Measurements from ENCODE around the gene ZNF263. TPM values are rescaled to one million over a fixed set of nuclear protein-coding genes. Genes with fewer than 3 reads are reported as not detected.

The ZNF263 gene
- total and polyA plus RNA-seq, 2 donors (not counting 1 experiment from before 2014, with no cell fraction given) = 24.7 to 46.0 TPM

GRCh38 chr16:3254309-3254708 is 29.0 kb upstream of the ZNF263 start:
- Mint-ChIP-seq H3K4me3 (no peak overlapping the region), H3K27ac (no peak overlapping the region), H3K27me3 (peaks cover 25% of the 10 kb centered on the region), H3K4me1 (no peaks in the 10 kb centered on the region), H3K9me3 (ENCODE audit: insufficient read depth) (no peaks in the 10 kb centered on the region)
- ATAC-seq (ENCODE audit: low read depth) (no peak), DNase-seq (no peak)
- ChIA-PET POLR2A (interaction anchor here (0.8 kb wide), 1 partner anchor 10 kb away, joined by 4 read pairs; no protein-coding TSS in a partner anchor), CTCF (no interaction called here)
- no peak for TF ChIP-seq EZH2 (IDR thresholded peaks at IDR 0.05; ENCODE audit: borderline replicate concordance, insufficient read depth, low read depth, low read length, poor library complexity, severe bottlenecking)
- TF ChIP-seq CTCF (IDR thresholded peaks at IDR 0.05) = no peak
- intact Hi-C loops (cut with micrococcal nuclease) = no loop called here
- H3K4me2 ChIP-seq (replicated peaks; ENCODE audit: low read depth, low read length, poor library complexity, severe bottlenecking) = no peak overlapping the region
- peaks cover 0 to 15% (median 3%) of the 10 kb centered on the region in 4 experiments for H3K27me3 ChIP-seq (replicated peaks in 1 of 4; ENCODE audit: control extremely low read depth in 1 of 4, control insufficient read depth in 3 of 4, insufficient read depth in 4 of 4, low read length in 3 of 4)
- no peak overlapping the region for H3K4me3 ChIP-seq (ENCODE audit: control extremely low read depth in 1 of 5, extremely low read depth in 1 of 5, insufficient read depth in 1 of 5, low read depth in 2 of 5, low read length in 4 of 5)
- H3K4me1 ChIP-seq (ENCODE audit: control insufficient read depth in 2 of 2, insufficient read depth in 2 of 2, low read length in 2 of 2) = no peaks in the 10 kb centered on the region
- WGBS (ENCODE audit: insufficient coverage) = 63% methylated on average over 32 of the region's 35 CpGs
- H3K36me3 ChIP-seq (replicated peaks in 1 of 2; ENCODE audit: control extremely low read depth in 1 of 2, control insufficient read depth in 1 of 2, extremely low read depth in 1 of 2, insufficient read depth in 2 of 2, low read length in 1 of 2) = no peaks in the 10 kb centered on the region
- no peak overlapping the region for H3K27ac ChIP-seq (ENCODE audit: low read length in 2 of 2)
- peaks cover 0 to 5% (median 0%) of the 10 kb centered on the region in 3 donors for H3K9me3 ChIP-seq (ENCODE audit: control extremely low read depth in 1 of 3, control insufficient read depth in 2 of 3, insufficient read depth in 1 of 3, low read length in 2 of 3)
- H3K79me2 ChIP-seq (ENCODE audit: control insufficient read depth, insufficient read depth, low read length) = no peaks in the 10 kb centered on the region
- no peaks in the 10 kb centered on the region for H4K20me1 ChIP-seq (ENCODE audit: control insufficient read depth, insufficient read depth, low read length, poor library complexity, severe bottlenecking)
- H2AFZ ChIP-seq (ENCODE audit: insufficient read depth, low read depth, low read length, poor library complexity, severe bottlenecking) = no peak overlapping the region
- H3K9ac ChIP-seq (ENCODE audit: low read length) = no peak overlapping the region

GRCh38 chr16:3256146-3256865 is 27.0 kb upstream of the ZNF263 start, which contains the start of gene MEFV:
MEFV (minus strand) TSS chr16:3256633; CDS start chr16:3256587, 46 bp downstream.
- CTCF ChIA-PET = interaction anchor here (1.2 kb wide), 1 partner anchor 11 kb away, joined by 3 read pairs; no protein-coding TSS in a partner anchor
- H3K27me3 ChIP-seq (replicated peaks in 1 of 4; ENCODE audit: control extremely low read depth in 1 of 4, control insufficient read depth in 3 of 4, insufficient read depth in 4 of 4, low read length in 3 of 4) = peaks cover 0 to 15% (median 3%) of the 10 kb centered on the region in 4 experiments
- DNase-seq (no peak), ATAC-seq (ENCODE audit: low read depth) (no peak)
- H3K9me3 ChIP-seq (ENCODE audit: control extremely low read depth in 1 of 3, control insufficient read depth in 2 of 3, insufficient read depth in 1 of 3, low read length in 2 of 3) = peaks cover 0 to 5% (median 0%) of the 10 kb centered on the region in 3 donors
- Mint-ChIP-seq H3K4me1 (no peaks in the 10 kb centered on the region), H3K27me3 (peaks cover 21% of the 10 kb centered on the region), H3K27ac (no peak within 1 kb of the TSS), H3K4me3 (no peak within 1 kb of the TSS), H3K9me3 (ENCODE audit: insufficient read depth) (no peaks in the 10 kb centered on the region)
- no peaks in the 10 kb centered on the region for H3K4me1 ChIP-seq (ENCODE audit: control insufficient read depth in 2 of 2, insufficient read depth in 2 of 2, low read length in 2 of 2)
- H3K36me3 ChIP-seq (replicated peaks in 1 of 2; ENCODE audit: control extremely low read depth in 1 of 2, control insufficient read depth in 1 of 2, extremely low read depth in 1 of 2, insufficient read depth in 2 of 2, low read length in 1 of 2) = no peaks in the 10 kb centered on the region
- no peak within 1 kb of the TSS for H3K4me2 ChIP-seq (replicated peaks; ENCODE audit: low read depth, low read length, poor library complexity, severe bottlenecking)
- no peak within 1 kb of the TSS for H3K27ac ChIP-seq (ENCODE audit: low read length in 2 of 2)
- H3K4me3 ChIP-seq (ENCODE audit: control extremely low read depth in 1 of 5, extremely low read depth in 1 of 5, insufficient read depth in 1 of 5, low read depth in 2 of 5, low read length in 4 of 5) = peak within 1 kb of the TSS in 1 of 5 experiments; percentile 53
- intact Hi-C loops (cut with micrococcal nuclease) = no loop called here
- no peaks in the 10 kb centered on the region for H4K20me1 ChIP-seq (ENCODE audit: control insufficient read depth, insufficient read depth, low read length, poor library complexity, severe bottlenecking)
- POLR2A ChIA-PET = no interaction called here
- H3K9ac ChIP-seq (ENCODE audit: low read length) = no peak within 1 kb of the TSS
- no peak within 1 kb of the TSS for H2AFZ ChIP-seq (ENCODE audit: insufficient read depth, low read depth, low read length, poor library complexity, severe bottlenecking)
- TF ChIP-seq CTCF (IDR thresholded peaks at IDR 0.05) (no peak), EZH2 (IDR thresholded peaks at IDR 0.05; ENCODE audit: borderline replicate concordance, insufficient read depth, low read depth, low read length, poor library complexity, severe bottlenecking) (no peak)
- no peaks in the 10 kb centered on the region for H3K79me2 ChIP-seq (ENCODE audit: control insufficient read depth, insufficient read depth, low read length)
- 89% methylated on average over 12 of the region's 14 CpGs for WGBS (ENCODE audit: insufficient coverage)
